HG03066 (cell line): ENCODE results near the gene CCDC34.

Experiments used
- ATAC-seq: cut with Tn5 transposase; IDR thresholded peaks from one replicate; pipeline ENCODE4 v1.9.1; 2021; ENCODE audit warnings: low read depth; ENCODE audit not compliant: unreplicated experiment

The CCDC34 gene

GRCh38 chr11:27362749-27363575 is at the start of gene CCDC34:
TSS of gene CCDC34 (minus strand) at chr11:27363215. CDS start at chr11:27363194, 21 bp downstream.
- peak; percentile 99 for ATAC-seq

GRCh38 chr11:27412192-27412691 is 49.2 kb upstream of the CCDC34 start:
- no peak for ATAC-seq

- ATAC-seq: no peak
These were observed 48.3 kb upstream of the CCDC34 start for GRCh38 chr11:27411328-27411727.

- no peak for ATAC-seq
These were observed 47.3 kb upstream of the CCDC34 start for GRCh38 chr11:27410272-27410671.

- ATAC-seq: no peak
These were observed 46.7 kb upstream of the CCDC34 start for GRCh38 chr11:27409742-27410141.

DNA sequence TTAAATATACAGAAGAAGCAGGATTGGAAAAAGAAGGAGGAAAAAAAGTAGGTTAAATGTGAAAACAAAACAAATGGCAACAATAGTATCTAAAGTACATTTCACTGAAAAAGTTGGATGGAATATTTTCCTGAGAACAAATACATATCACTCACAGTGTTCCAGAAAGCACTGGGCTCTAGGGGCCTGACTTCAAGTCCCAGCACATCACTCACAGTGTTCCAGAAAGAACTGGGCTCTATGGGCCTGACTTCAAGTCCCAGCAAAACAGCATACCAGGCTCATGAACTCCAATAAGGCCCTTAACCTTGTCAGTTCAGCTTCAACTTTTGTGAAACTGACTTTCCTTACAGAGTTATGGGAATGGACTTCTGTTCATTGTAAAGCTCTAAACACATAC is 46.0 kb upstream of the CCDC34 start:
- no peak for ATAC-seq

DNA sequence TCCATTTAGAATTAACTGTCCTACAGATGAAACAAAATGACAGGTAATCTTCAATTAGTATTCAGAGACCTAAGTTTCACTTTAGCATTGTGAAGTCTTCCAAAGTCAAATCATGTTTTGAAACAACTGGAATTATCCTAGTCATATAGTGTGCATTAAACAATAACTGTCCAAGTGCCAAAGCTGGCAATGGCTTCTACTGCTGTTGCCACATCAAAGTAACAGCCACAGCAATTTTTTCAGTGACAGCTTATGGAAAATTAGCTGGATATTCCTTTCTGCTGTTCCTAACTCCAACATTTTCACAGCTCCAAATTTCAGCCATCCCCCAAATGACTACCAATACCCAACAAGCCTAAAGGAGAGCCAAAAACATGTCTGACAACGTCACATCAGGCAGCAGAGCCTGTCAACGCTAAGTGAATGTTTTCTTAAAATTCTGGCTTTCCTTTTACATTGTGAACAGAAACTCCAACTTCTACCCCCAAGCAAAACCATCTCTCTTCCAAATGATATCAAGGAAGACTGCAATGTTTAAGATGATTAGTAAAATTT is 45.3 kb upstream of the CCDC34 start:
- no peak for ATAC-seq

DNA sequence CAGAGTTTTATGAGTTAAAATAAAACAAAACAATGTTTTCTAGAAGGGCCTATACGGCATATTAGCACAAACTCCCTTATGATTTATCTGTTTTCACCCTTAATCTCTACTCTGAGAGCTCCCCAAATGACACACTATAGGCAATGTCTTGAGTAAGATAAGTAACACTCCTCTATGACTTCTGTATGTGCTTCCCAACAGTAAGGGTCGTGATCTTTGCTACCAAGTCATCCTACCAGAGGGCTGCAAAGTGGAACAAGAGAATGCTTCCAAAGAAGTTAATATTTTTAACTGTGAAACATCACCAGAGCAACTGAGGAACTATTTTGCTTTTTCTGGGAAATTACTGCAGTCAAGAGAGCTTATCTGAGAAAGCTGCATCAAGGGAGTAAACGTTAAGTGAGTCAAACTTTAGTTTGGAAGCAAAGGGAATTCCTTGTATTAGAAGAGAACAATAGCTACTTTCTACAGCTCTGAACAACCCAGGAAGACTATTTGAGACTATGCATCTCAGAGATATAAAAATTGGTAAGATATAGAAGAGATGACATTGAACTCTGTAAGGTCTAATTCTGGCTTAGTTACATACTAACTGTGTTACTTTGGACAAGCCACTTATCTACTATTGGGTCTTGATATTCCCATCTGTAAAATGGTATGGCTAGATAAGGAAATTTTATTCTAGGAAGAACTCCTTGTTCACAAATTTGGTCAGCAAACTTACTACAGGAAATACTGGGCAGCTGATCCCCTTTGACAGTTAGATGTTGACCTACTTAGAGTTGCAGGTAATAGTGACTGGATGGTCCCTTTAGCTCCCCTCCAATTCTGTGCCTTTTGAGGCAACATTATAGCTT is 43.7 kb upstream of the CCDC34 start:
- no peak for ATAC-seq

DNA sequence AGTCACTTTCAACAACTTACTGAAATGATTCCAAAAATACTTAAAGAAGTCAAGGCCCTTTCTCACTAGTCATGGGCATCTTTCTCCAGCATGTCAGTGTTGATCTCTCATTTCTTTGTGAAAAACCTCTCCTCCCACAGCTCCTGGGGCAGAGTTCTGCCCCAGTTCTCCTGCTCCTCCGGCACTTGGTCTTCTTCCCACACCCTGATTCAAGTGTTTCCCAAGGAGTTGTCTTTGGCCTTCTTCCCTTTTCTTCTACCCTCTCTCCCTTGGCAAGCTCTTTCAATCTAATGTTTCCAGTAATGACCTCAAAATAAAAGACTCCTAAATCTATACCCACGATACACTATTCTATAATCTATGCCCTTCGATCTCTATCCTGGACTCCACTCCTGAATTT is 42.1 kb upstream of the CCDC34 start:
- no peak for ATAC-seq

GRCh38 chr11:27404427-27404826 is 41.4 kb upstream of the CCDC34 start:
- ATAC-seq: no peak

DNA sequence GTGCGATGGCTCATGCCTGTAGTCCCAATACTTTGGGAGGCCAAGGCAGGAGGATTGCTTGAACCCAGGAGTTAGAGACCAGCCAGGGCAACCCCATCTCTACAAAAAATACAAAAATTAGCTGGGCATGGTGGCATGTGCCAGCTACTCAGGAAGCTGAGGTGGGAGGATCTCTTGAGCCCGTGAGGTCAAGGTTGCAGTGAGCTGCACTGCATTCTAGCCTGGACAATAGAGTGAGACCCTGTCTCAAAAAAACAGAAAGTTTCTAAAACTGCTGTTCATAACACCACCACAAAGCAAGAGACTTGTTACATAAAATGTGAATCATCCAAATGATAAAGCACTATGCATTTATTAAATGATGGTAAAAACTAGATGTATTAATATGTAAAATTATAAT is 40.2 kb upstream of the CCDC34 start:
- no peak for ATAC-seq

DNA sequence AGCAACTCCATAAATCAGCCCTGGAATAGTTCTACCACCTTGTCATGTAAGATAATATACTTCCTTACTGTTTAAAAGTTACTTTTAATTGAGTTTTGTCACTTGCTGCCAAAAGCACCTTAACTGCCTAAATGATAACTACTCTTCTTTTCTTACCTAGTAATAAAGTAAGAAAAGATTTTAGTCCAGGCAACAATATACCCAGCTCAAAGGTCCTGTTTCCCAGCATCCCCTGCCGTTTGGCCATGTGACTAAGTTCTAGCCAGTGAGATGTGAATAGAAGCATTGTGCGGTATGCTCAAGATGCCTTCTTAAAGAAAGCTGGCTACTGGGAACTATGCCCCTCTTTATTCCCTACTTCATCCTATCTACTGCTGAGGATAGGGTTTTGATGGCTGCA is 39.4 kb upstream of the CCDC34 start:
- no peak for ATAC-seq

DNA sequence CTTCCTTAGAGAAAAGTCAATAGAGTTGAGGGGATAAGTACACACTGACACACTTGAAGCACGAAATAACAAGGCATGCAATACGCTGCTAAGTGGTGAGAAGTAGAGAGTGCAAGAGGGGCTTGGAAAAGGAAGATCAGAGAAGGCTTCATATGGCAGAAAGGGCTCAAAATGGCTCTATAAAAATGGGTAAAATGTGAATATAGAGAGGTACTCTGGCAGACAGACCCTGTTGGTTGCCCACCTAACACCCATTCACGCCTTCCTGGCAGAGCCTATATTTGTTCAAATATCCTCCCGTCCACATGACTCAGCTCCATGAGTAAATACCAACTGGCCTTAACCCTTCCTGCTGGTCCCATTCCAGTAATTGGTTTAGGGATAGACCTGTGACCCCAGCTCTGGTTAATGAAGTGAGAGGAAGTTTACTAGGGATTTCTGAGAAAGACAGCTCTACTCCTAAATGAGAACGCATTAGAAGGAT is 38.9 kb upstream of the CCDC34 start:
- ATAC-seq: no peak

GRCh38 chr11:27401280-27401832 is 38.3 kb upstream of the CCDC34 start:
- no peak for ATAC-seq

- ATAC-seq: no peak
These were observed 35.4 kb upstream of the CCDC34 start for GRCh38 chr11:27398400-27398770.

DNA sequence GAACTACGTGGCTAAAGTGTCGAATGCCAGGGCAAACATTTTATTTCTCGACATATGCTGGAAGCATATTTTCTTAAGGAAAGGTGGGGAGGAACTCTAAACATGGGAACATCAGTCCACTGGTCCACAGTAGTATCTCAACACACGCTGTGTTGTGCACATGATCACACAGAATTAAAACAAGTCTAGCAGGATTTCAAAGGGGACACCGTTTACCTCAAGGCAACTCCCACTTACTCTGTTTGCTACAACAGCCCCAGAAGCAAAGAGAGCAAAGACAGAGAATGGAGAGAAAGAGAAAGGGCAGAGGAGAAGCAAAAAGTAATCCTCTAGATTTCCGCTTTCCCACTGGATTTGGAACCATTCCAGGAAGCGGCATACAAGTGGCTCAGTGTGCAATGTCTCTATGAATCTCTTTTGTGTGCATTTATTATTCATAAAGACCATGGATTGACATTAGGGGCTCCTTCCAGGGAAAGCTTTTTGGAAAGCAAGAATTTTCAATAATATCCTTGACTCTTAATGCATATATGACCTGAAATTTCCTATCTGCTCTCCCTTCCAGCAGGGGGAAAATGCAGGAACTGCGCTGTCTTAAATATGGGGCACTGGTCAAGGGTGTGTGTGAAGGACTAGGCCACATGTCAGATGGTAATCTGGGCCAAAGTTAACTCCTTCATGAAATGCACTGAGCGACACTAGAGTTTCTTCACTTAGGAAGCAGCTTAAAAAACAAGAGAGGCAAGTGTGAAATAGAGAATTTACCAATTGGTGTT is 34.8 kb upstream of the CCDC34 start:
- no peak for ATAC-seq

- no peak for ATAC-seq
These were observed 33.3 kb upstream of the CCDC34 start for GRCh38 chr11:27396259-27396839.

- ATAC-seq: no peak
These were observed 32.7 kb upstream of the CCDC34 start for GRCh38 chr11:27395556-27396258.

DNA sequence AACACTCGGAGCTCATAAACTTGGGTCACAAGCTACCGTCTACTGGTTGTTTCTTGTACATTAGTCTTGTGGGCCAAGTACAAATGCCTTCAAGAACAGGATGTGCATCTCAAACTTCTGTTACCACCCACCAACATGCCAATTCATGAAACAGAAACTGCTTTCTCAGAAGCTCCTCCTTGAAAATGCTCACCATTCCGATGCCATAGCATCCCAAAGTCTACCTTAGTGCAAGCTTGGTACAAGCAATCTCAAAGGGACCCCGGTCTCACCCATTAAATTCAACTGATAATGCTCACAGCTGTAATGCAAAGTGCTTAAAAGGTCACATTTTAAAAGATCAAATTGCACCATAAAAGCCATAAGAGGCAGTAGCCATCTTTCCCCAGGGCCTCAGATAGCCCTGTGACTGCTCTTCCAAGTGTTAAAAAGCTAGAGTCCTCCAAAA is 31.8 kb upstream of the CCDC34 start:
- ATAC-seq: no peak
